Transverse colon (tissue), 4 donors: Measurements from ENCODE around the gene TMOD3. TPM values are rescaled to one million over a fixed set of nuclear protein-coding genes. Genes with fewer than 3 reads are reported as not detected.

ENCODE experiments used
- DNase-seq: peaks from one replicate; pipeline ENCODE4 v3.0.0-alpha.2; 2019
- H3K27ac ChIP-seq, 4 donors: fragments of 200-600 bp; sonication (generic); 2 replicates each; pipeline ENCODE4 v1.5.1; 2016 to 2018; ENCODE audit warnings: inconsistent platforms in 4 of 4
- H3K27me3 ChIP-seq: fragments of 200-600 bp; sonication (generic); 2 replicates; pipeline ENCODE4 v1.5.1; 2017; ENCODE audit warnings: inconsistent platforms
- H3K36me3 ChIP-seq, 4 donors: fragments of 200-600 bp; sonication (generic); 2 replicates each; pipeline ENCODE4 v1.5.1; 2017 to 2019; ENCODE audit warnings: inconsistent platforms in 4 of 4
- H3K4me1 ChIP-seq, 4 donors: fragments of 200-600 bp; sonication (generic); 2 replicates each; pipeline ENCODE4 v1.5.1; 2017 to 2020; ENCODE audit warnings: inconsistent platforms in 4 of 4
- H3K4me3 ChIP-seq, 4 donors: fragments of 200-600 bp; sonication (generic); 1 replicate in 1 of 4; 2 replicates in 3 of 4; pipeline versions ENCODE4 v1.5.1 to v1.6.1; 2017 to 2019; ENCODE audit warnings: inconsistent platforms in 4 of 4
- H3K9me3 ChIP-seq, 2 donors: fragments of 200-600 bp; sonication (generic); 2 replicates each; pipeline ENCODE4 v1.5.1; 2017 to 2019; ENCODE audit warnings: inconsistent platforms in 2 of 2
- CTCF ChIP-seq, 5 experiments: fragments of 200-600 bp in 3 of 5; fragments of 450-650 bp in 2 of 5; sonication (generic) in 3 of 5; IDR thresholded peaks; 1 replicate in 2 of 5; 2 replicates in 3 of 5; pipeline ENCODE4 v1.5.1; 2016 to 2017; ENCODE audit warnings: antibody characterized with exemption in 5 of 5, inconsistent platforms in 3 of 5, mild to moderate bottlenecking in 2 of 5, moderate library complexity in 1 of 5
- EP300 ChIP-seq: sonication (generic); formaldehyde crosslinking; IDR thresholded peaks from one replicate; pipeline ENCODE4 v1.6.1; 2017; ENCODE audit warnings: antibody characterized with exemption, low read depth
- POLR2A ChIP-seq: fragments of 450-650 bp; IDR thresholded peaks from one replicate; pipeline ENCODE4 v1.6.1; 2016; ENCODE audit warnings: antibody characterized with exemption, mild to moderate bottlenecking, moderate library complexity
- POLR2AphosphoS5 ChIP-seq, 3 donors: sonication (generic); formaldehyde crosslinking; IDR thresholded peaks; one replicate each; pipeline ENCODE4 v1.6.1; 2016; ENCODE audit warnings: antibody characterized with exemption in 3 of 3
- WGBS, 2 donors: methylation state at CpG; one replicate each; pipeline ENCODE4 v1.1.5; 2018; ENCODE audit warnings: low coverage in 1 of 2; 5-methylcytosine and 5-hydroxymethylcytosine counted together
- in situ Hi-C, 4 donors: fragments of 200-750 bp; cut with MboI; loops; one replicate each; pipeline versions ENCODE4 v1.15.0 to v1.15.1; 2017; ENCODE audit warnings: low sequenced_read_pairs in 3 of 4, low pct_ligation_motif_present in 1 of 4, low pct_unique_long_range_greater_than_20kb in 1 of 4
- intact Hi-C: fragments of 100-400 bp; cut with DNase I; formaldehyde crosslinking; loops from one replicate; pipeline ENCODE4 v1.15.1; 2023; ENCODE audit warnings: low total_unique reads
- total RNA-seq, 4 donors: library from RNA; depleted of rRNA; stranded (reverse); fragments of >200 nt; gene quantifications; one replicate each; pipeline ENCODE4 v1.1.0, GENCODE V29; 2016

Gene TMOD3
- total RNA-seq, 4 donors from 2014 or later: 18.7 to 65.8 (median 45.3) TPM

- no peak for DNase-seq
- H3K4me3 ChIP-seq: no peak overlapping the region
- in situ Hi-C loops: loop anchor here in 1 of 4 donors (25.0 kb wide), 1 partner anchor 88 kb away; the partner anchor contains the start of gene TMOD2
- no peaks in the 10 kb centered on the region for H3K27me3 ChIP-seq
- H3K36me3 ChIP-seq: no peaks in the 10 kb centered on the region
- 89 to 90% methylated on average over 3 of the region's 3 CpGs for WGBS, 2 donors
- H3K27ac ChIP-seq: no peak overlapping the region
- intact Hi-C loops: no loop called here
- no peak for TF ChIP-seq EP300
- TF ChIP-seq POLR2AphosphoS5 (IDR thresholded peaks at IDR 0.05): no peak
- peaks cover 0 to 44% (median 16%) of the 10 kb centered on the region in 4 donors for H3K4me1 ChIP-seq
- no peaks in the 10 kb centered on the region for H3K9me3 ChIP-seq
These were observed 20.4 kb downstream of the TMOD3 start for GRCh38 chr15:51849860-51850259.

GRCh38 chr15:51853998-51854397, 24.5 kb downstream of the TMOD3 start:
- H3K4me3 ChIP-seq: no peak overlapping the region
- H3K27me3 ChIP-seq: no peaks in the 10 kb centered on the region
- TF ChIP-seq EP300 (no peak), POLR2AphosphoS5 (IDR thresholded peaks at IDR 0.05) (no peak), POLR2A (no peak), CTCF (IDR thresholded peaks at IDR 0.05) (no peak)
- no peak overlapping the region for H3K27ac ChIP-seq
- no peak for DNase-seq
- intact Hi-C loops: no loop called here
- no peaks in the 10 kb centered on the region for H3K36me3 ChIP-seq
- peaks cover 0 to 38% (median 1%) of the 10 kb centered on the region in 4 donors for H3K4me1 ChIP-seq
- no peaks in the 10 kb centered on the region for H3K9me3 ChIP-seq
- 86% methylated on average over 2 of the region's 2 CpGs for WGBS, 2 donors
- in situ Hi-C loops: loop anchor here in 1 of 4 donors (25.0 kb wide), 1 partner anchor 92 kb away; the partner anchor contains the start of gene TMOD2

- in situ Hi-C loops (loop anchor here in 1 of 4 donors (25.0 kb wide), 1 partner anchor 93 kb away; the partner anchor contains the start of gene TMOD2), intact Hi-C loops (no loop called here)
- TF ChIP-seq POLR2A (no peak), EP300 (no peak), POLR2AphosphoS5 (IDR thresholded peaks at IDR 0.05) (no peak), CTCF (IDR thresholded peaks at IDR 0.05) (no peak)
- no peaks in the 10 kb centered on the region for H3K9me3 ChIP-seq
- H3K27ac ChIP-seq: peak overlapping the region in 1 of 4 donors; percentile 17
- H3K4me1 ChIP-seq: peaks cover 0 to 30% (median 1%) of the 10 kb centered on the region in 4 donors
- 80 to 83% methylated on average over 1 of the region's 1 CpG for WGBS, 2 donors
- DNase-seq: no peak
- no peaks in the 10 kb centered on the region for H3K36me3 ChIP-seq
- no peaks in the 10 kb centered on the region for H3K27me3 ChIP-seq
- H3K4me3 ChIP-seq: no peak overlapping the region
These were observed 26.2 kb downstream of the TMOD3 start for GRCh38 chr15:51855612-51856011.

- H3K4me3 ChIP-seq: no peak overlapping the region
- no peak overlapping the region for H3K27ac ChIP-seq
- H3K36me3 ChIP-seq: no peaks in the 10 kb centered on the region
- H3K9me3 ChIP-seq: no peaks in the 10 kb centered on the region
- TF ChIP-seq EP300 (no peak), CTCF (IDR thresholded peaks at IDR 0.05) (no peak), POLR2AphosphoS5 (IDR thresholded peaks at IDR 0.05) (no peak), POLR2A (no peak)
- peaks cover 0 to 30% (median 1%) of the 10 kb centered on the region in 4 donors for H3K4me1 ChIP-seq
- intact Hi-C loops (no loop called here), in situ Hi-C loops (loop anchor here in 1 of 4 donors (25.0 kb wide), 1 partner anchor 95 kb away; the partner anchor contains the start of gene TMOD2)
- no peaks in the 10 kb centered on the region for H3K27me3 ChIP-seq
- no peak for DNase-seq
- 80 to 82% methylated on average over 5 of the region's 5 CpGs for WGBS, 2 donors
These were observed 27.4 kb downstream of the TMOD3 start for GRCh38 chr15:51856714-51857380.
